ENCODE results near the gene OCRL.

Gene OCRL

DNA sequence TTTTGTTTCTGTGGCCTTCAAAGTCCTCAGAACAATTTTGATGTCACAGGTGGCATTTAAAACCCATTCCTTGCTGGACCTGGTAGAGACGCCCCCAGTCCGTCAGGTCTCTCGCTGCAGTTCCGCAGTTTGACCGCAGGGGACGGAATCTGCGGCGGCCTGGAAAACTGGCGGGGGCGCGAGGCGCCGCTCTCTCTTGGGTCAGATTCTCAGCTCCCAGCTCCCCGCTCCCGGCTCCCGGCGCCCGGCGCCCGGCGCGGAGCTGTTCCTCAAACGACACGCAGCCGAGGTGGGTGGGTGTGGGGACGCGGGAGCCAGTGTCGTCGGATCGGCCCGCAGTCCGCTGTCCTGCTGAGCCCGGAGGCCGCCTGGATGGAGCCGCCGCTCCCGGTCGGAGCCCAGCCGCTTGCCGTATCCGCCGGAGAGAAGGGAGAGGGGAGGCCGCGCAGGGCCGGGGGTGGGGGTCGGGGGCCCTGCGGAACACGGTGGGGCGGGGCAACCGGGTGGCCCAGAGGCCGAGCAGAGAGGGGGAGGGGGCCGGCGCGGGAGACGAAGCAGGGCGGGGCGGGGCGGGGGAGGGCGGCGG, at the start of gene OCRL:
Gene OCRL (plus strand): TSS at position 192 of the 586 bp plus-strand sequence. CDS start 181 bp downstream, at position 373.
- peak within 1 kb of the TSS; percentile 47 to 64 (median 57) for H3K4me3 ChIP-seq

GRCh38 chrX:129490330-129490729, 49.7 kb upstream of the OCRL start:
- H3K4me3 ChIP-seq = no peak overlapping the region
- H3K27ac ChIP-seq = no peak overlapping the region

More for the DNA sequence above, at the start of gene OCRL:
- H3K27ac ChIP-seq = peak within 1 kb of the TSS; percentile 38 to 90 (median 77)

DNA sequence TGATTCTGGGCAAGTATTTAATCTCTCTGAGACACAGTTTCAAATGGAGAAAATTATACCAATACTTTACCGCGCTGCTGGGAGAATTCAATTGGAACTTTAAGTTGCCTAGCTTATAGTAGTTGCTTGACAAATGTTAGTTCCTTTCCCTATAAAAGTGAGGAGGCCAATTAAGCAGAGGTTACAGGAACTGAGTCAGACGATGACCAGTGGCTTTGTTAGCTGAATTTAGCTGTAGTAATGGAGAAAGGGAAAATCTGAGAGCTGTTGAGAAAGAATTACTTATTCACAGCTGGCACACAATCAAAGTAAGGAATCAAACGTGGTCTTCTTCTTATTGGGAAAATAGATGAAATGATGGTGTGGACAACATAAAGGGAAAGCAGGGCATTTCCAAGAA, 46.4 kb upstream of the OCRL start:
- H3K4me3 ChIP-seq = no peak overlapping the region
- no peak overlapping the region for H3K27ac ChIP-seq

GRCh38 chrX:129494887-129495286, 45.2 kb upstream of the OCRL start:
- no peak overlapping the region for H3K27ac ChIP-seq
- H3K4me3 ChIP-seq = no peak overlapping the region

GRCh38 chrX:129495900-129496299, 44.2 kb upstream of the OCRL start:
- H3K4me3 ChIP-seq = no peak overlapping the region
- H3K27ac ChIP-seq = no peak overlapping the region

DNA sequence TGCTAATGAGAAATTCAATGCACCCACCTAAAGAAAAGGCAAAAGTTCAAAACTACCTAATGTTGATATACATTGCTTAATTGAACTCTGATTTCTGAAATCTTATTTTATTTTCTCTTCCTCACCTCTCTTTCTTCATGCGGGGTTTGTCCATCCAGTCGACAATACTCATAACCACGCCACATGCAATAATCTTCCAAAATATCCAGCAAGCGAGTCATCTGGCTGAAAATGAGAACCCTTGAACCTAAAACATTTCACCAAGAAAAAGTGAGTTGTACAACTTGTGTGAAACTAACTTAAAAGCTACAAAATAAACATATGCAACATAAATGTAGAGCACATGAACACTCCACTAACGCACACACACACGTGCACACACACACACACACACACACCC, 43.4 kb upstream of the OCRL start:
- H3K27ac ChIP-seq = no peak overlapping the region
- no peak overlapping the region for H3K4me3 ChIP-seq

DNA sequence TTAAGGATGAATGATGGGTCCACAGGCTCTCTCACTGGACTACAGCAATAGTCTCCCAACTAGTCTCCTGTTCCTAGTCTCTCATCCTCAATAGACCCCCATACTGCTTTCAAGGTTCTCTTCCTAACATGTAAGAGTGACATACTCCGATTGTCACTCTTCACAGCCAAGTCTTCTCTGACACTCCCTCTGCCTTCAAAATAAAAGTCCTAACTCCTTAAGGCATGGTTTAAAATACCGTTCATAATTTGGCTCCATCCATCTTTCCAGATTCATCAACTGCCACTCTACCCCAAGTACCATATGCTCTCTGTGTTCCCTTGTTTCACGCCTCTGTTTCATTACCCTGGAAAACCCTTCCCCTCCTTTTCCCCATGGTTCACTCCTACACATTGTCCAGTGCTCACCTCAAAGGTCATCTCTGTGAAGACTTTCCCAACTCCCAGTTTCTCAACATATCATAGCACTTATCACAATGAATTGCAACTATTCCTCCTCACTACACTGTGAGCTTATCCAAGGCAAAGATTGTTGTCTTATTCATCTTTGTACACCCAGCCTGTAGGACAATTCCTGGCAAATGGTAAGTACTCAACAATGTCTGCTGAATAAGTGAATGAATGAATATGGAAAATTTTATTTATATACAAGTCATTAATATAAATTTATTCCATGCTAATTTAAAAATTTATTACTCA, 42.8 kb upstream of the OCRL start:
- Histone ChIP-seq H3K27ac (no peak overlapping the region), H3K4me3 (no peak overlapping the region)

DNA sequence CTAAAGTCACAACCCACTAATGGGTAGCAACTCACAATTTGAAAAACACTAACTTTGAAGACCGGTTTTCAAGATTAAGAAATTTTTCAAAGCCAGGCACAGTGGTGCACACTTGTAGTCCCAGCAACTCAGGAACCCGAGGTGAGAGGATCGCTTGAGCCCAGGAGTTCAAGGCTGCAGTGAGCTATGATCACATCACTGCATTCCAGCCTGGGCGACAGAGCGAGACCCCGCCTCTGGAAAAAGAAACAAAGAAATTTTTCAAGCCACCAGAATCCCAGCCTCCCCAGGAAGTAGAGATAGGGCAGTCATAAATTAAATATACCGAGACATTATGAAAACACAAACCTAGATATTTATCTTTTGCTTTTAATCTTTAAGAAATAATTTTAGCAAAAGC, 29.7 kb upstream of the OCRL start:
- Histone ChIP-seq H3K4me3 (no peak overlapping the region), H3K27ac (no peak overlapping the region)

DNA sequence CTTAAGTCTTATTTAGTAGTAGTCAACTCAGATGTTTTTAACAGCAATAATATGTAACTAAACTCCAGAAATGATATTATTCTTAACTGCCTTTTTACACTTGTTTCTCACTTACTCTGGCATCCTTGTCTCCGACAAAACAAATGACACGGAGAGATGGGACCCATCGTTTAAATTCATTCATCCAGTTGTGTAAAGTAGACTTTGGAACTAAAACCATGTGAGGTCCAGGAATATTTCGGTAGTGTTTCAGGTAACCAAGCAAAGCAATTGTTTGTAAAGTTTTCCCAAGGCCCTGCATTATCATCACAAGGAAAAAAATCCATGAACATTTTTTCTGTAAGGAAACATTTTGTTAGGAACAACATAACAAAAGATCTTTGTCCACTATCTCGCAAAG, 28.4 kb upstream of the OCRL start:
- Histone ChIP-seq H3K27ac (no peak overlapping the region), H3K4me3 (no peak overlapping the region)

DNA sequence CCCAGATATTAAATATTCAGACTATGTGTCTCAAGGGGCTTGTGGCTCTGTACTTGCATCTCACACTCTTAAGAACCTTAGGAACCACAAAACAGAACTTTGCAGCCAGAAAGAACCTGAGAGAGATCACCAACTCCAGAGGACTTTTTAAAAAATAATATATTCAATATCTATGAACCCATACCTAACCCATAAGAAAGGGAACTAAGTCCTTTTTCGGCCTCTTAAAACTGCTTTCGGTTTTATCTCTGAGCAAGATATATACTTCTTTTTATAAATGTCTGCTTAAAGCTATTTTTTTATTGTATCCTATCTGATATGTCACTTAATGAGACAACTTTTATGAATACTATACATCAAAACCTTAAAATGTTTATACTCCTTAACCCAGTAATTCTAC, 27.6 kb upstream of the OCRL start:
- Histone ChIP-seq H3K27ac (no peak overlapping the region), H3K4me3 (no peak overlapping the region)

GRCh38 chrX:129516402-129516801, 23.7 kb upstream of the OCRL start:
- no peak overlapping the region for H3K4me3 ChIP-seq
- no peak overlapping the region for H3K27ac ChIP-seq

GRCh38 chrX:129520151-129520550, 19.9 kb upstream of the OCRL start:
- Histone ChIP-seq H3K4me3 (no peak overlapping the region), H3K27ac (no peak overlapping the region)

DNA sequence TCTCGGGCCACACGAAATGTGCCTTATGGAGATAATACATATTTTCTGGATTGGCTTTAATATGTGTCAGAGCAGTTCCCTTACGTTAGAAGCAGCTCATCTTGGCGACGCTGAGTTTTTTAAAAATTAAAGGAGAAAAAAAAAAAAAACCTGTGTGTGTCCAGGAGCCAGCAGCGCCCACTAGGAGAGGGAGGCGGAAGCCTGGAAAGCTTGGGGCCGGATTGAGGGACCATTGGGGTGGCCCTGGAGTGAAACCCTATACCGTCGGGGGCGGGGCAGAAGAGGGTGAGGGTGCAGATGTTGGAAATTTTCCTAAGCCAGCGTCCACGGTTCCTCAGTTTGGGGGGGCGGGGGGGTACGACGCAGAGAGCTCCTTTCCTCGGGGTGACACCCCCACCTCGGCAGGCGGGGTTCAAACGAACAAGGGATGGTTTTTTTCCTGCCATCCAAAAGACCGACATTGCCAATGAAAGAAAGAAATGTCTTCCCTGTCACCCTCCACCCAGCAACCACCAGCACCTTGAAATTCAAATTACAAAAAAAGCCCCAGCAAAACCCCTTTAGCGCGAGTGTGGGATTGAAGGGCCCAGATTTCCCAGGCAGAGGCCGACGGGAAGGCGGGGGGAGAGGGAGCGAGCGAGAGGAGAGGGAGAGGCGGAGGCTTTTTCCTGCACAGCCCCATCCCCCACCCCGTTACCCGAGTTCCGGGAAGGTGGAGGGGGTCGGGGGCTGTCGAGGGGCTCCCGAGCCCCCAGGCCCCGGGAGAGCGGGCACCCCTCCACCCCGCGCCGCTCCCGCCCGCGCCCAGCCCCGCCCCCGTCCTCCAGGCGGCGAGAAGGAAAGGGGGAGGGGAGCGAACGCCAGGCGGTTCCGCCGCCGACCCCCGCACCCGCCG, 17.6 kb upstream of the OCRL start:
- Histone ChIP-seq H3K27ac (peak overlapping the region in 20 of 21 experiments; percentile 36 to 89 (median 64)), H3K4me3 (peak overlapping the region; percentile 59 to 75 (median 70))

GRCh38 chrX:129523079-129523911, 16.8 kb upstream of the OCRL start, which contains the start of gene SMARCA1:
TSS of gene SMARCA1 (minus strand) at chrX:129523490. CDS start at chrX:129523370, 120 bp downstream.
- Histone ChIP-seq H3K4me3 (peak within 1 kb of the TSS; percentile 59 to 75 (median 70)), H3K27ac (peak within 1 kb of the TSS in 20 of 21 experiments; percentile 36 to 89 (median 64))

DNA sequence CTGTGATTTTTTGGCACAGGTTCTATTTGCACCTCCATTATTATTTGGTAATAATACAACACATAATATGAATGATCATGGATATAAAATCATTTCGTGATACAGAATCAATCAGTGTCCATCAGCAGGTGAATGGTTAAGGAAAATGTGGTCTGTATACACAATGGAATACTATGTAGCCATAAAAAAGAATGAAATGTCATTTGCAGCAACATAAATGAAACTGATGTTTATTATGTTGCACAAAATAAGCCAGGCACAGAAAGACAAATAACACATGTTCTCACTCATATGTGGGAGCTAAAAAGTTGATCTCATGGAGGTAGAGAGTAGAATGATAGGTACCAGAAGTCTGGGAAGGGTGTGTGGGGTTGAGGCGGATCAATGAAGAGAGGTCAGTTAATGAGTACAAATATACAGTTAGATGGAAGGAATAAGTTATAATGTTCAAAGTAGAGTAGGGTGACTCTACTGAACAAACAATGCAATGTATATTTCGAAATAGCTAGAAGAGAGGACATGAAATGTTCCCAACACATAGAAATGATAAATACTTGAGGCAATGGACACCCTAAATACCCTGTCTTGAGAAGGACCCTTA, 15.7 kb upstream of the OCRL start:
- H3K4me3 ChIP-seq = no peak overlapping the region

DNA sequence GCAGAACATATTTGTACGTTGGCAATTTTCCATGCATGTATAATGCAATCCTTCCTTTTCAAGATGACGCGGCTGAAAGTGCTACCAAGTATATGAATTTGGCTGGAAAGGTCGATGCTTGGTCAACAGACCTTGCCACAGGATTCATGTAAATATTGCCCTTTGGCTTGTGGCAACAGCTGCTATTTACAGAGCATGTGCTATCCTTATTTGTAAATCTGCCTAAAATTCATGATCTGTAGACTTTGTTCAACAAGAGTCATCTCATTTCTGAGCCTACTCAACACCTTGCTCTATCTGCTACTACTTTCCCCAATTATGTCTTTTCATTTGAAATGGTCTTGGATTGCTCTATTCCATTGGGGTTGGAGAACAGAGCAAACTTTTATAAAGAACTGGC, 14.9 kb upstream of the OCRL start:
- Histone ChIP-seq H3K4me3 (no peak overlapping the region), H3K27ac (no peak overlapping the region)

More for the DNA sequence above, 15.7 kb upstream of the OCRL start:
- no peak overlapping the region for H3K27ac ChIP-seq

GRCh38 chrX:129525896-129526295, 14.2 kb upstream of the OCRL start:
- Histone ChIP-seq H3K4me3 (no peak overlapping the region), H3K27ac (no peak overlapping the region)

DNA sequence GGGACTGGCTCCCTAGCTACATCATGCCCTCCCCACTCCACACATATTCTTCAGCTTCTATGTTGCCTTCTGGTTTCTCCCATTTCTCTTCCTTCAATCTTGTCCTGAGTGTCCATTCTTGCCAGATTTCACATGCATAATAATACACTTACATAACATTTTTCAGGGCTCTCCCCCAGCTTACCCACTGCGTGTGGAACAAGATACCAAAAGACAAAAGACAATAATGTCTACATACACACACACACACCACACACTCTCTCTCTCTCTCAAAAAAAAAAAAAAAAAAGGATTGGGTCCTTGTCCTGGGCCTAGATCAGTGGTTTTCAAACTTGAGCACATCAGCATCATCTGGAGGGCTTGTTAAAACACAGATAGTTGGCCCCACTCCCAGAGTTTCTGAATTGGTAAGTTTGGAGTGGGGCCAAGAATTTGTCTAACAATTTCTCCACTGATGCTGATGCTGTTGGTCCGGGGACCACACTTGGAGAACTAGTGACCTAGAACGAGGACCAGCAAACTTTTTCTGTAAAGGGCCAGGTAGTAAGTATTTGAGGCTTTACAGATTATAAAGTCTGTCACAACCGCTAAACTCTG, 10.3 kb upstream of the OCRL start:
- Histone ChIP-seq H3K27ac (no peak overlapping the region), H3K4me3 (no peak overlapping the region)

- Histone ChIP-seq H3K4me3 (no peak overlapping the region), H3K27ac (no peak overlapping the region)
Observed at GRCh38 chrX:129530410-129530809, 9.6 kb upstream of the OCRL start.
